SU-DHL-6 (cell line): ENCODE data around the gene TBC1D22A.

Experiments
- H2AFZ ChIP-seq: fragments of 200-600 bp; sonication (generic); 2 replicates; pipeline ENCODE4 v1.6.1; 2014; ENCODE audit warnings: low read depth, mild to moderate bottlenecking, moderate library complexity, mixed read lengths, antibody characterized with exemption, low read length; ENCODE audit not compliant: severe bottlenecking
- H3F3A ChIP-seq: fragments of 200-600 bp; shearing (Covaris generic); 2 replicates; pipeline ENCODE4 v1.6.0; 2016; ENCODE audit warnings: antibody characterized with exemption, mild to moderate bottlenecking; ENCODE audit not compliant: insufficient read depth
- H3K27ac ChIP-seq: fragments of 200-600 bp; sonication (generic); 2 replicates; pipeline ENCODE4 v1.5.1; 2016; ENCODE audit warnings: low read depth, mild to moderate bottlenecking, low read length, moderate library complexity, mixed read lengths
- H3K27me3 ChIP-seq: fragments of 200-600 bp; sonication (generic), shearing (Covaris generic); 2 replicates; pipeline ENCODE4 v1.6.0; 2014; ENCODE audit warnings: mild to moderate bottlenecking, low read length
- H3K36me3 ChIP-seq: fragments of 200-600 bp; sonication (generic); 2 replicates; pipeline ENCODE4 v1.6.1; 2014; ENCODE audit warnings: mild to moderate bottlenecking, low read length, mixed read lengths
- H3K4me2 ChIP-seq: fragments of 300-600, 200-600 bp; shearing (Covaris generic), sonication (generic); 2 replicates; pipeline ENCODE4 v1.6.0; 2014; ENCODE audit warnings: low read length, low read depth, mild to moderate bottlenecking; ENCODE audit not compliant: poor library complexity, severe bottlenecking
- H3K4me3 ChIP-seq: fragments of 200-600 bp; sonication (generic); 2 replicates; pipeline ENCODE4 v1.5.1; 2014; ENCODE audit warnings: antibody characterized with exemption, low read length, mild to moderate bottlenecking, mixed read lengths; ENCODE audit not compliant: insufficient read depth, poor library complexity, severe bottlenecking
- H3K79me2 ChIP-seq: fragments of 200-600 bp; sonication (generic); 2 replicates; pipeline ENCODE4 v1.6.1; 2014; ENCODE audit warnings: mild to moderate bottlenecking, low read length, moderate library complexity; ENCODE audit not compliant: insufficient read depth
- H3K9ac ChIP-seq: fragments of 200-600 bp; sonication (generic); 2 replicates; pipeline ENCODE4 v1.7.0; 2014; ENCODE audit warnings: mild to moderate bottlenecking, low read length
- H3K9me2 ChIP-seq: fragments of 200-600 bp; sonication (generic); replicated peaks from 2 replicates; pipeline ENCODE4 v1.6.1; 2014; ENCODE audit warnings: low read length; ENCODE audit not compliant: insufficient read depth
- H3K9me3 ChIP-seq: fragments of 200-600 bp; sonication (generic); 2 replicates; pipeline ENCODE4 v1.6.1; 2014; ENCODE audit warnings: low read length, mixed read lengths; ENCODE audit not compliant: insufficient read depth
- H4K20me1 ChIP-seq: fragments of 200-600 bp; sonication (generic); 2 replicates; pipeline ENCODE4 v1.6.1; 2014; ENCODE audit warnings: low read depth, mild to moderate bottlenecking, antibody characterized with exemption, low read length, moderate library complexity, mixed read lengths
- EZH2phosphoT487 ChIP-seq: fragments of 200-600 bp; sonication (generic), shearing (Covaris generic); conservative IDR thresholded peaks from 2 replicates; pipeline ENCODE4 v1.6.1; 2018; ENCODE audit warnings: mild to moderate bottlenecking, antibody characterized with exemption, low read length, moderate library complexity, mixed read lengths
- TF ChIP-seq, protein P1 (sequence below): fragments of 200-600 bp; sonication (generic); IDR thresholded peaks from one replicate; pipeline ENCODE4 v1.5.1; 2017; ENCODE audit warnings: antibody characterized with exemption, mild to moderate bottlenecking, low read length, moderate library complexity; ENCODE audit not compliant: insufficient read depth, poor library complexity, severe bottlenecking

TBC1D22A gene

DNA sequence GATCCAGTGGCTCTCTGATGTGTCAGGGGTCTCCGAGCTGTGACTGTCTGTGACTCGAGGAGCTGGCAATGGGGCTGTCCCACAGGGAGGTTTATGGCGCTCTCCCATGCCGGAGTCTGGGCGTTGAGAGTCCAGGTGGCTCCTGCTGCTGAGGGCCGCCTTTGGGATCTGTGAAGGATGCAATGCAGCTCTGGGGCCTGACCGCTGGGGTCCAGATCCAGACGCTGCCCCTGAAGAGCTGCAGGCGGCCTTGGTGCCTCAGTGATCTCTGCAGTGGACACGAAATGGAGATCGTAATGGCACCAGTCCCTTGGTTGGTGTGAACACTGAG is 155.3 kb downstream of the TBC1D22A start:
- no peaks in the 10 kb centered on the region for H3K9me2 ChIP-seq
- no peaks in the 10 kb centered on the region for H3K79me2 ChIP-seq
- H3K27ac ChIP-seq, result no peak overlapping the region
- peaks cover 10% of the 10 kb centered on the region for H3K36me3 ChIP-seq
- no peaks in the 10 kb centered on the region for H4K20me1 ChIP-seq
- H3K27me3 ChIP-seq, result no peaks in the 10 kb centered on the region
- H3K9me3 ChIP-seq, result no peaks in the 10 kb centered on the region
- TF ChIP-seq, protein P1, sequence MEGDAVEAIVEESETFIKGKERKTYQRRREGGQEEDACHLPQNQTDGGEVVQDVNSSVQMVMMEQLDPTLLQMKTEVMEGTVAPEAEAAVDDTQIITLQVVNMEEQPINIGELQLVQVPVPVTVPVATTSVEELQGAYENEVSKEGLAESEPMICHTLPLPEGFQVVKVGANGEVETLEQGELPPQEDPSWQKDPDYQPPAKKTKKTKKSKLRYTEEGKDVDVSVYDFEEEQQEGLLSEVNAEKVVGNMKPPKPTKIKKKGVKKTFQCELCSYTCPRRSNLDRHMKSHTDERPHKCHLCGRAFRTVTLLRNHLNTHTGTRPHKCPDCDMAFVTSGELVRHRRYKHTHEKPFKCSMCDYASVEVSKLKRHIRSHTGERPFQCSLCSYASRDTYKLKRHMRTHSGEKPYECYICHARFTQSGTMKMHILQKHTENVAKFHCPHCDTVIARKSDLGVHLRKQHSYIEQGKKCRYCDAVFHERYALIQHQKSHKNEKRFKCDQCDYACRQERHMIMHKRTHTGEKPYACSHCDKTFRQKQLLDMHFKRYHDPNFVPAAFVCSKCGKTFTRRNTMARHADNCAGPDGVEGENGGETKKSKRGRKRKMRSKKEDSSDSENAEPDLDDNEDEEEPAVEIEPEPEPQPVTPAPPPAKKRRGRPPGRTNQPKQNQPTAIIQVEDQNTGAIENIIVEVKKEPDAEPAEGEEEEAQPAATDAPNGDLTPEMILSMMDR, result no peak
- no peak for TF ChIP-seq EZH2phosphoT487
- no peak overlapping the region for H3K4me3 ChIP-seq
- no peak overlapping the region for H3K4me2 ChIP-seq
- H3K9ac ChIP-seq, result no peak overlapping the region
- no peaks in the 10 kb centered on the region for H3F3A ChIP-seq
- no peak overlapping the region for H2AFZ ChIP-seq

DNA sequence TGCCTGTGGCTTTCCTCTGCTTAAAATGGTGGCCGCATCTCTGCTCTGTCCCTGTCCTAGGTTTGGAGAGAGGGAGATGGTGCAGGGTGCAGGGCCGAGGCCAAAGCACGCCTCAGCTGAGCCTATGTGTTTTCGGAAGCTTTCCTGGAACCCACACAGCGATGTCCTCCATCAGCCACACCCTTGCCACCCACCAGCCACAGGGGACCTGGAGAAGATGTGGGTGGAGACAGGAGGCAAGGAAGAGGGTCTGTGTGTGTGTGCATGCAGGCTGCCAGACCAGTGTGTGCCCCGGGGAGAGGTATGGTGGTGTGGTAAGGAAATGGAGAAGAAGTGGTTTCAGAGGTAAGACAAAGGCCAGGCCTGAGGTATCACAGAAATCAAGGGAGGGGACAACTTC is 155.7 kb downstream of the TBC1D22A start:
- H3K27me3 ChIP-seq, result no peaks in the 10 kb centered on the region
- H3K4me2 ChIP-seq, result no peak overlapping the region
- H3K79me2 ChIP-seq, result no peaks in the 10 kb centered on the region
- H3K4me3 ChIP-seq, result no peak overlapping the region
- no peak overlapping the region for H3K9ac ChIP-seq
- no peaks in the 10 kb centered on the region for H3F3A ChIP-seq
- no peaks in the 10 kb centered on the region for H3K9me2 ChIP-seq
- no peaks in the 10 kb centered on the region for H3K9me3 ChIP-seq
- H3K27ac ChIP-seq, result no peak overlapping the region
- H3K36me3 ChIP-seq, result peaks cover 10% of the 10 kb centered on the region
- H2AFZ ChIP-seq, result no peak overlapping the region
- H4K20me1 ChIP-seq, result no peaks in the 10 kb centered on the region
- TF ChIP-seq, protein P1, result no peak
- no peak for TF ChIP-seq EZH2phosphoT487

DNA sequence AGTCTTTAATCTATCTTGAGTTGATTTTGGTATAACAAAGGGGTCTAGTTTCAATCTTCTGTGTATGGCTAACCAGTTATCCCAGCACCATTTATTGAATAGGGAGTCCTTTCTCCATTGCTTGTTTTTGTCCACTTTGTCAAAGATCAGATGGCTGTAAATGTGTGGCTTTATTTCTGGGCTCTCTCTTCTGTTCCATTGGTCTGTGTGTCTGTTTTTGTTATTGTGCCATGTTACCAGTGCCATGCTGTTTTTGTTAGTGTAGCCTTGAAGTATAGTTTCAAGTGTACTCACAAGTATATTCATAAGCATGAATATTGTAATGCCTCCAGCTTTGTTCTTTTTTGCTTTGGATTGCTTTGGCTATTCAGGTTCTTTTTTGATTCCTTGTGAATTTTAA is 159.6 kb downstream of the TBC1D22A start:
- no peaks in the 10 kb centered on the region for H3K9me2 ChIP-seq
- H3K9me3 ChIP-seq, result no peaks in the 10 kb centered on the region
- H3F3A ChIP-seq, result no peaks in the 10 kb centered on the region
- no peaks in the 10 kb centered on the region for H3K79me2 ChIP-seq
- H4K20me1 ChIP-seq, result no peaks in the 10 kb centered on the region
- H3K27me3 ChIP-seq, result no peaks in the 10 kb centered on the region
- no peak overlapping the region for H3K27ac ChIP-seq
- H3K4me3 ChIP-seq, result no peak overlapping the region
- no peak overlapping the region for H2AFZ ChIP-seq
- H3K9ac ChIP-seq, result no peak overlapping the region
- TF ChIP-seq, protein P1, result no peak
- TF ChIP-seq EZH2phosphoT487, result no peak
- no peak overlapping the region for H3K4me2 ChIP-seq
- H3K36me3 ChIP-seq, result peaks cover 10% of the 10 kb centered on the region

DNA sequence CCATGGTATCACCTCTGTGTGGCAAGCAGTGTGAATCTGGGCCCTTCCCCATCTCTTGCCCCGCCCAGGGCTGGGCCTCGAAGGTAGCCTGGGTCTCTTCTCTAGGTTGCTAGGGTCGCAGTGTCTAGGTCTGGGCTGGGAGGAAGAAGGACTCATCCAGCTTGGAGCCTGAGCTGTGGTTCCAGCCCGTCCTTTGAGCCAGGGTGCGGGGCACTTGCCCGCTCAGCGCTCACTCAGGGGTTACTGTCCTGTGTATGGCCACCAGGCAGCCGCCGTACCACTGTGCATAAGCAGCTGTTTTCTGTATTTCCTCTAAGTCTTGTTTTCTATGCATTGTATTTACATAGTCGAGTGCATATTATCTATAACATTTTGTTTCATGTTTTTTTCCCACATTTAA is 160.9 kb downstream of the TBC1D22A start:
- no peak overlapping the region for H3K4me2 ChIP-seq
- H3K27me3 ChIP-seq, result no peaks in the 10 kb centered on the region
- no peaks in the 10 kb centered on the region for H3K79me2 ChIP-seq
- 0 out of 2 replicates have a peak, but pooled peaks cover under 1% of the 10 kb centered on the region for H3F3A ChIP-seq
- no peak overlapping the region for H3K4me3 ChIP-seq
- no peaks in the 10 kb centered on the region for H4K20me1 ChIP-seq
- H3K36me3 ChIP-seq, result peaks cover 10% of the 10 kb centered on the region
- TF ChIP-seq, protein P1, result no peak
- no peak for TF ChIP-seq EZH2phosphoT487
- no peaks in the 10 kb centered on the region for H3K9me2 ChIP-seq
- H3K27ac ChIP-seq, result no peak overlapping the region
- no peak overlapping the region for H2AFZ ChIP-seq
- H3K9ac ChIP-seq, result no peak overlapping the region
- H3K9me3 ChIP-seq, result no peaks in the 10 kb centered on the region
